Stimulated activated CD4-positive, alpha-beta T cell treated with anti-CD3 and anti-CD28 coated beads, TNF-alpha, amount 100 ng/mL, for 1 hour (primary cell): ENCODE results near the gene RPUSD3.
"Not testable (repeated sequence)": the region's sequence is repeated elsewhere in the genome, so short reads cannot be mapped to it uniquely, and the experiment has no call there.

Experiments
- DNase-seq, 3 donors: peaks; one replicate each; pipeline ENCODE4 v3.0.0-alpha.2; 2020; ENCODE audit warnings: low read depth in 3 of 3, low spot score in 1 of 3

The RPUSD3 gene

GRCh38 chr3:9843715-9844438, at the start of gene RPUSD3:
Gene RPUSD3, minus strand, starts transcription at chr3:9844008. Its CDS starts 18 bp downstream, at chr3:9843990.
- peak; percentile 88 to 98 (median 94) for DNase-seq

DNA sequence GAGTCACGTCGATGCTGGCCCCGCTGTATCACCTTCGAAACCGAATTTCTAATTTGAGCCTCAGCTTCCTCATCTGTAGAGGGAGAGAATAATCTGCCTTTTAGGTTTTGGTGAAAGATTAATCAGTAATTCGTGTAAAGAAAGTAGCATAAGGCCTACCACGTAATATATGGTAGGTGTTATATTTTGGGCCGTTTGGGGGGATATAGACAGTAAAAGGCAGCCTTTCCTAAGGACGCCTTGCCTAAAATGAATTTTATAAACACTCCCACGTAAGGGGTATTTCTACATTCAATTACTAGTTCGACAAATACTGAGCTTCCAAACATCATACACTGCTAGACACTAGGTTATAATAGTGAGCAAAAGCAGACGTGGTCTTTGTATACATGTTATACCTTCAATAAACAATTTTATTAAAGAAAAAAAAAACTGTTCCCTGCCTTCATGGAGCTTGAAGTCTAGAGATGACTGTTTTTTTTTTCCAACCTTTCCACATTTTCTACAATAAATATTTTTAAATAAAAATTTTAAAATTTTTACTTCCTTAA, 47.3 kb upstream of the RPUSD3 start:
- DNase-seq = no peak

DNA sequence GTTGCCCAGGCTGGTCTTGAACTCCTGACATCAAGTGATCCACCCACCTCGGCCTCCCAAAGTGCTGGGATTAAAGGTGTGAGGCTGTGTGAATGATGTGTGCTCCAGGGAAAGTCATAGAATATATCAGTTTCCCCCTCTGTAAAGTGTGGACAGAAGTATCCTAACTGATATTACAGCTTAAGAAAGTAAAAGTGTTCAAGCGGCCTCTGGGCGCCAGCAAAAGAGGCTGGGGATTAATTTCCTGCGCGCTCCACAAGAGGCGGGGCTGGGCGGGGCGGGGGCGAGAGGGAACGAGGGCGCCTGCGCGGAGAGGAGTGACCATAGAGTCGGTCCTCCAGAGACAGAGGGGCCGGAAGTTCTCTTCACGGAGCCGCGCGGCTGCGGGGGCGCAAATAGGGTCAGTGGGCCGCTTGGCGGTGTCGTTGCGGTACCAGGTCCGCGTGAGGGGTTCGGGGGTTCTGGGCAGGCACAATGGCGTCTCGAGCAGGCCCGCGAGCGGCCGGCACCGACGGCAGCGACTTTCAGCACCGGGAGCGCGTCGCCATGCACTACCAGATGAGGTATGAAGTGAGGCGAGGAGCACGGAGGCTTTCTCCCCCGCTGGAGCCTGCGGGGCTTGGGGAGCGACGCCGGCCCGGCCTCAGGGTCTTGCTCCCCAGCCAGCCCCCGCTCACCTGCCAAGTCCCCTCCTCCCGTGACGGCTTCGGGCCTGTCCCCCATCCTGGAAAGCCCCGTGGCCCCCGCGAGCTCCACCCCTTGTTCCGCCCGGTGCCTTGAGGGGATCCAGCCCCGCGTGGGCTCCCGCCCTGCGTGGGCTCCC, 46.7 kb upstream of the RPUSD3 start, which contains the start of gene JAGN1:
Gene JAGN1 (plus strand): TSS at position 362 of the 823 bp plus-strand sequence. CDS start 113 bp downstream, at position 475.
- peak; percentile 73 to 94 (median 86) for DNase-seq

GRCh38 chr3:9889405-9889804, 45.6 kb upstream of the RPUSD3 start:
- no peak for DNase-seq

DNA sequence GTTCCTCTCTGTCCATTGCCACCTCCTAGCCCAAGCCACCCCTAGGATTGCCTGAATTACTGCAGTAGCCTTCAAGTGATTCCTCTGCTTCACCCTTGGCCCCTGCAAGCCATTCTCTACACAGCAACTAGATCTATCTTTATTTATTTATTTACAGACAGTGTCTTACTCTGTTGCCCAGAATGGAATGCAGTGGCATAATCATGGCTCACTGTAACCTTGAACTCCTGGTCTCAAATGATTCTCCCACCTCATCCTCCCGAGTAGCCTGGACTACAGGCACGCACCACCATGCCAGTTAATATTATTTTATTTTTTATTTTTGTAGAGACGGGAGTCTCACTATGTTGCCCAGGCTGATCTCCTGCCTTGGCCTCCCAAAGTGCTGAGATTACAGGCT, 44.7 kb upstream of the RPUSD3 start:
- no peak for DNase-seq

DNA sequence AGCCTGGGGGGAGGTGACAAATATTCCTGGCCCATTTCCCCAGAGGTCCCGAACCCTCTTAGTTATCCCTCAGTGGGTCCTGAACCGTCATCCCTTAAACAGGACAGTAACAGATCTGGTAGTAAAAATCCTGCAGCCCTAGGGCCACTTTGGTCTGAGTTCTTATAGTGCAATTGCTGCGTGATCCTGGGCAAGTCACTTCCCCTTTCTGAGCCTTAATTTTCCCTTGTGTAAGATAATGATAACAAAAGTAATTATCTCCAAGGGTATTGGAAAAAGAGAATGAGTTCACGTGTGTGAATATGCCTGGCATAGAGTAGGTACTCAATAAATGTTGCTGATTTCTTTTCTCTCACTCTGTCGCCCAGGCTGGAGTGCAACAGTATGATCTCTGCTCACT, 43.7 kb upstream of the RPUSD3 start:
- DNase-seq = no peak

DNA sequence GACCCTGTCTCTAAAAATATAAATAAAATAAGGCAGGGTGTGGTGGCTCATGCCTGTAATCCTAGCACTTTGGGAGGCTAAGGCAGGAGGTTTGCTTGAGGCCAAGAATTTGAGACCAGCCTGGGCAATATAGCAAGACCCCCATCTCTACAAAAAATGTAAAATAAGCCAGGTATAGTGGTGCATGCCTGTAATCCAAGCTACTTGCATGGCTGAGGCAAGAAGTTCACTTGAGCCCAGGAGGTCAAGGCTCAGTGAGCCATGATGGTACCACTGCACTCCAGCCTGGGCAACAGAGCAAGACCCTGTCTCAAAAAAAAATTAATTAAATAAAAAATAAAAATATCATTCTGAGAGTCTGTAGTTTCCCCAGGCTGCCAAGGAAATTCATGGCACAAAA, 42.5 kb upstream of the RPUSD3 start:
- DNase-seq = no peak

- DNase-seq = no peak
Measured at GRCh38 chr3:9884555-9885165, 40.9 kb upstream of the RPUSD3 start.

DNA sequence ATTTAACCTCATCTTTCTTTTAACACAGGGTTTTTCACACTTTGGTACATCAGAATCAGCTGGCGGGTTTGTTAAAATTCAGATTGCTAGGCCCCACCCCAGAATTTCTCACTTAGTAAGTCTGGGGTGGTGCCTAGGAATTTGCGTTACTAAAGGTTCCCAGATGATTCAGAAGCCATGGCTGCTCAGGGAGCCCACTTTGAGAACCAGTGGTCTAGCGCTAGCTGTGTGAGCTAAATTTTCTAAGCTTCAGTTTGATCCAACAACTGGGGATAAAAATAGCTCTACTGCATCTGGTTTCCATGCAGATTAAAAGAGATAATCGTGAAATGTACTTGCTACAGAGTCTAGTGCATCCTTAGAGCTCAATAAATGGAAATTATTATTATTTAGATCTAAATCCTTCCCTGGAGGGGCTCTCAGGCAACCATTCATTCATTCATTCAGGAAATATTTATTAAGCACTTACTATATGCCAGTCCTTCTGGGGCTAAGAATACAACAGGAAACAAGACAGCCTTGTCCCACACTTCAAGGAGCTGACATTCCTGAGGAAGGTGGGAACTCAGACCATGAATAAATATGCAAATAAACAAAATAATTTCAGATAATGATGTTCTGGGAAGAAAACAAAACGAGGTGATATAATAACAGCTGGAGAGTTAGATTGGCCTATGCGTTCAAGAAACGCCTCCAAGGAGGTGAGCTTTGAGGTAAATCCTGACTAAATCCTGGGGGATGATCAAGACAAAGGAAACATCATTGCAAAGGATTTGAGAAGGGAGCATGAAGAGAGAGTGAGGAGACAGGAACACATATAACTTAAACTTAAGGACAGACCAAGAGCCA, 40.1 kb upstream of the RPUSD3 start:
- DNase-seq = no peak

- no peak for DNase-seq
Measured at GRCh38 chr3:9881441-9881840, 37.6 kb upstream of the RPUSD3 start.

DNA sequence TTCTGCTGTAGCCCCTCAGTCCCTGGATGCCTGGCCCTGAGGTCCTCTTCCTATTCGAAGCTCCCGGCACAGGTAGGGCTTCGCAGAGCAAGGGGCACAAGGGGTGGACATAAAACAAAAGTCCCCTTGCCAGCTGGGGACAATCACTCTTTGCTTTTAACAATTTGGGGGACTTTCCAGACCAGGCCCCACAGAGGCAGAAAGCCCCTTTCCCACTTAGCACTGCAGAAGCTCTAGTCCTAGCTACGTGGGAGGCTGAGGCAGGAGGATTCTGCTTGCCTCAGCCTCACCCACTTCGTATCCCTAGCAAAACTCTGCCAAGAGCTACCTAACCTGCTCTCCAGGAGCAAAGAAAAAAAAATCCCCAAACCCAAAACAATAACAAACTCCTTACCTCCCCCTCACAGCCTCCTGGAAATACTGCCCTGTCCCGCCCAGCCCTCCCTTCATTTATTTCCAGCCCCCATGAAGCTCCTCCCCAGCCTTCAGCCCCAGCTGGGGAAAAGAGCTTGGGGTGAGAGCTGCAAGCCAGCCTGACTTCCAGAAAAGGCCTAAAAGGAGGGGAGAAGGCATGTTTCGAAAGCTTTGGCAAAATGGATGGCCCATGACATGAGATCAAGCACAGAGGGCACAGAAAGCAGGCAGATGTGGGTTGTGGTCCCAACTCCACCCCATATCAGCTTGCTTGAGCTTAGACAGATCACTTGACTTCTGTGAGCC, 36.2 kb upstream of the RPUSD3 start, which contains the start of gene CIDEC:
Gene CIDEC (minus strand): TSS at position 424 of the 720 bp plus-strand sequence. CDS start 1,767 bp downstream, outside the sequence.
- DNase-seq = no peak

GRCh38 chr3:9878700-9879099, 34.9 kb upstream of the RPUSD3 start:
- no peak for DNase-seq

DNA sequence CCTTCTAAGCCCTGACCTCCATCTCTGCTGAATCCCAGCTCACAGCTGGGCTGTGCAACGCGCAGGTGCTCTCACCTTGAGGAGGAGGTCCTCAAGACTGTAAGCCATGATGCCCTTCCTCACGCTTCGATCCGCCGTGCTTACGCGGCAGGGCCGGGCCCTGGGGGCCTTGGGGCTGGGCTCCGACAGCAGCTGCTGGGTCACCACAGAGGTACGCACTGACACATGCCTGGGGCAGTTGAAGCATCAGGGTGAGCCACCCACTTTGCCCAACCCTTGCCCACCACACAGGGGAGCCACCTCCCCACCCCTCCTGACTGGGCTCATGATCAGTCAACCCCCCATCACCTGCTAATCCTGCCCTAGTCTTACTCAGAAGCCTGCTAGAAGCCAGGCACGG, 33.2 kb upstream of the RPUSD3 start:
- no peak for DNase-seq

DNA sequence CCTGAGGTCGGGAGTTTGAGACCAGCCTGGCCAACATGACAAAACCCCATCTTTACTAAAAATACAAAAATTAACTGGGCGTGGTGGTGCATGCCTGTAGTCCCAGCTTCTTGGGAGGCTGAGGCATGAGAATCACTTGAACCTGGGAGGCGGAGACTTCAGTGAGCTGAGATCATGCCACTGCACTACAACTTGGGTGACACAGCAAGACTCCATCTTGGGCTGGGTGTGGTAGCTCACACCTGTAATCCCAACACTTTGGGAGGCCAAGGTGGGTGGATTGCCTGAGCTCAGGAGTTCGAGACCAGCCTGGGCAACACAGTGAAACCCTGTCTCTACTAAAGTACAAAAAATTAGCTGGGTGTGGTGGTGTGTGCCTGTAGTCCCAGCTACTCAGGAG, 32.4 kb upstream of the RPUSD3 start:
- DNase-seq = not testable (repeated sequence)

DNA sequence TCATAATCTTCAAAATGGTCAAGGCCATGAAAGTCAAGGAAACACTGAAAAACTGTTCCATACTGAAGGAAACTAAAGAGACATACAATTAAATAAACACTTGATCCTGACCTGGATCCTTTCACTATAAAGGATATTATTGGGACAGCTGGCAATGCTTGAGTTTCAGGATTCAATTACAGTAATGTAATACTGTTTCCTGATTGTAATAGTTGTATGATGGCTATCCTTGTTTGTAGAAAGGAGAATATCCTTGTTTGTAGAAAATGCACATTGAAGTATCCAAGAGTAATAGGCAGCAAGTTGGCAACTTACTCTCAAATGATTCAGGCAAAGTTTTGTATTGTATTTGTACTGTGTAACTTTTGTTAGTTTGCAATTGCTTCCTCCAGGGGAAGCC, 31.6 kb upstream of the RPUSD3 start:
- DNase-seq = no peak

GRCh38 chr3:9872067-9872466, 28.3 kb upstream of the RPUSD3 start:
- DNase-seq = not testable (repeated sequence)

DNA sequence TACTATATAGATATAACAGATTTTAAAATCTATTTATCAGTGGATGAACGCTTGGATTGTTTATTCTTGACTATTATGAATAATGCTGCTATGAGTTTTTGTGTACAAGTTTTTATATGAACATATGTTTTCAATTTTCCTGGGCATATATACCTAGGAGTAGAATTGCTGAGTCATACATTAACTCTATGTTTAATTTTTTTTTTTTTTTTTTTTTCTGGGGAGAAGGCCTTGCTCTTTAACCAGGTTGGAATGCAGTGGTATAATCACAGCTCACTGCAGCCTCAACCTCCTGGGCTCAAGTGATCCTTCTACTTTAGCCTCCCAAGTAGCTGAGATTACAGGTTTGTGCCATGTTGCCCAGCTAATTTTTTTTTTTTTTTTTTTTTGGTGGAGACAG, 27.2 kb upstream of the RPUSD3 start:
- no peak for DNase-seq

GRCh38 chr3:9869955-9870354, 26.1 kb upstream of the RPUSD3 start:
- no peak for DNase-seq

DNA sequence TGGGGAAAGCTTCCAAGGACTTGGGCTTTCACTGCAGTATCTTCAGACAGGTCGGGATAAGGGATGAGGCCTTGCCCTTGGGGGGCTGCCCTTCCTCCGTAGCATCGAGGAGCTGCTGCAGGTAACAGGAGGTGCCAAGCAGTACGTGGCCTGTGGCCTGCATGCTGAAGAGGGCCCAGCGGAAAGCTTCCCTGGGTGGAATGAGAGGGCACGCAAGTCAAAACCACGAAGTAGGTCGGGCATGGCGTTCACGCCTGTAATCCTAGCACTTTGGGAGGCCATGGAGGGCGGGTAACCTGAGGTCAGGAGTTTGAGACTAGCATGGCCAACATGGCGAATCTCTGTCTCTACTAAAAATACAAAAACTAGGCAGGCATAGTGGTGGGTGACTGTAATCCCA, 23.3 kb upstream of the RPUSD3 start:
- DNase-seq = no peak

- DNase-seq = no peak
Measured at GRCh38 chr3:9866639-9867038, 22.8 kb upstream of the RPUSD3 start.
